GM23248 (cell line): ENCODE results near the gene SLC12A7. TPM values are rescaled to one million over a fixed set of nuclear protein-coding genes. Genes with fewer than 3 reads are reported as not detected.

Source experiments
- DNase-seq: peaks from one replicate; pipeline ENCODE4 v3.0.0-alpha.2; 2015
- H2AFZ ChIP-seq: fragments of 200-600 bp; sonication (generic); 2 replicates; pipeline ENCODE4 v1.6.1; 2016; ENCODE audit warnings: antibody characterized with exemption
- H3F3A ChIP-seq: fragments of 200-600 bp; sonication (generic); 2 replicates; pipeline ENCODE4 v1.6.1; 2016; ENCODE audit warnings: mild to moderate bottlenecking, antibody characterized with exemption, mixed run types; ENCODE audit not compliant: insufficient read depth
- H3K27ac ChIP-seq: fragments of 200-600 bp; sonication (generic); 2 replicates; pipeline ENCODE4 v1.5.1; 2016; ENCODE audit warnings: mild to moderate bottlenecking
- H3K27me3 ChIP-seq: fragments of 200-600 bp; sonication (generic); replicated peaks from 2 replicates; pipeline ENCODE4 v1.6.1; 2016; ENCODE audit warnings: mild to moderate bottlenecking; ENCODE audit not compliant: insufficient read depth
- H3K36me3 ChIP-seq: fragments of 200-600 bp; sonication (generic); 2 replicates; pipeline ENCODE4 v1.6.1; 2016; ENCODE audit warnings: low read depth, mild to moderate bottlenecking
- H3K4me1 ChIP-seq: fragments of 200-600 bp; sonication (generic); 2 replicates; pipeline ENCODE4 v1.6.1; 2016; ENCODE audit warnings: mild to moderate bottlenecking; ENCODE audit not compliant: insufficient read depth
- H3K4me2 ChIP-seq: fragments of 200-600 bp; sonication (generic); one replicate; pipeline ENCODE4 v1.6.1; 2016; ENCODE audit warnings: mild to moderate bottlenecking; ENCODE audit not compliant: unreplicated experiment
- H3K4me3 ChIP-seq: fragments of 200-600 bp; sonication (generic); 2 replicates; pipeline ENCODE4 v1.5.1; 2016; ENCODE audit warnings: mild to moderate bottlenecking
- H3K79me2 ChIP-seq: fragments of 200-600 bp; sonication (generic); 2 replicates; pipeline ENCODE4 v1.6.1; 2016; ENCODE audit warnings: mild to moderate bottlenecking; ENCODE audit not compliant: insufficient read depth
- H3K9ac ChIP-seq: fragments of 200-600 bp; sonication (generic); 2 replicates; pipeline ENCODE4 v1.6.1; 2016; ENCODE audit warnings: mild to moderate bottlenecking
- H3K9me2 ChIP-seq: fragments of 200-600 bp; sonication (generic); 2 replicates; pipeline ENCODE4 v1.6.1; 2016; ENCODE audit warnings: mixed run types, mild to moderate bottlenecking, moderate library complexity; ENCODE audit not compliant: insufficient read depth
- H3K9me3 ChIP-seq: fragments of 200-600 bp; sonication (generic); one replicate; pipeline ENCODE4 v1.6.1; 2017; ENCODE audit warnings: low read depth
- H4K20me1 ChIP-seq: fragments of 200-600 bp; sonication (generic); 2 replicates; pipeline ENCODE4 v1.6.0; 2016; ENCODE audit not compliant: insufficient read depth
- EZH2 ChIP-seq: fragments of 200-600 bp; sonication (generic); IDR thresholded peaks from 2 replicates; pipeline ENCODE4 v1.6.1; 2018; ENCODE audit warnings: antibody characterized with exemption, mild to moderate bottlenecking; ENCODE audit not compliant: insufficient read depth, poor library complexity, severe bottlenecking
- EZH2phosphoT487 ChIP-seq: fragments of 200-600 bp; sonication (generic); IDR thresholded peaks from 2 replicates; pipeline ENCODE4 v1.6.1; 2018; ENCODE audit warnings: antibody characterized with exemption, moderate library complexity, mild to moderate bottlenecking, low read depth; ENCODE audit not compliant: insufficient read depth
- WGBS, 2 experiments: methylation state at CpG; one replicate each; pipeline ENCODE4 v1.1.6; 2015 to 2017; ENCODE audit warnings: low lambda C conversion rate in 2 of 2, low coverage in 1 of 2; ENCODE audit errors: missing lambda C conversion rate in 2 of 2; 5-methylcytosine and 5-hydroxymethylcytosine counted together
- in situ Hi-C: fragments of 300-500 bp; cut with MboI; formaldehyde crosslinking; loops from 2 replicates; pipeline ENCODE4 v1.15.0; 2020
- polyA plus RNA-seq: library from polyadenylated mRNA; unstranded; fragments of >200 nt; fragmentation: Nextera tagmentation; extraction: Ambion mirVana; gene quantifications from 2 replicates; pipeline ENCODE4 v1.2.1, GENCODE V29; 2016
- total RNA-seq: library from RNA; depleted of rRNA; stranded (reverse); fragments of >200 nt; shearing (Covaris generic); gene quantifications from 2 replicates; pipeline ENCODE4 v1.2.3, GENCODE V29; 2014

Gene SLC12A7
- total and polyA plus RNA-seq, 2 experiments from 2014 or later: 0.75 to 1.9 TPM

DNA sequence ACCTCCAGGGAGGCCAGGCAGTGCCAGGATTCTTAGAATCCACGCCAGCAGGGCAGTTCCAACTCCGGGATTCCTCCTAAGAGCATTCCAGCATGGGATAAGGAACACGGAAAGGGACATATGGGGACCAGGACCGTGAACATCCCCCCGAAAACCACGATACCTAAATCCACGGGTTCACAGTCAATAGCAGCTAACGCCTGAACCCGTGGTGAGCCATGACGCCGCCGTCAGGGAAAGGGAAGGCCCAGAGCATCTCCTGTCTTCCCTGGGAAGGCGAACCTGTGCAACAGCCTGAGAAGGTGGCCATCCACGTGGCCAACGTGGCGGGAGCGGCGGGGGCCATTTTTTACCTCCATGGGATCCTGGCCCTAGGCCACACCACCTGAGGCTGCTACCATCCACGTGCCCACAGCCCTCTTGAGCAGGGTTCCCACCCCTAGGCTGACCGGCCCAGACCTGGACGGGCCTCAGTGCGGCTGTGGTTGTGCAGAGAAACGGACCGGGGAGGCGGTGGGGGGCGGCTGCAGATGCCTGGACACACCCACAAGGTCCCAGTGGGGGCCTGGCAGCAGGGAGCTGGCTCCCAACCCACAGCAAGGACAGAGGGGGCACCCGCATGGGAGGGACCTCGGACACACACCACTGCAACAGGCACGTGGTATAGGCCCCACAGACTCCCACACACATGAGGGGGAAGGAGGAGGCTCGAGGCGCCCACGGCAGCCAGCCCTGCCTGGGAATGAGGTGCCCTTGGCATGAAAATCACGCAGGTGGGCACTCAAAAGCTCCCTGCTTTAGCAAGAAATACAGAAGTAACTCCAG lies 42.8 kb downstream of the SLC12A7 start:
- H3K4me1 ChIP-seq: no peaks in the 10 kb centered on the region
- TF ChIP-seq EZH2 (no peak), EZH2phosphoT487 (no peak)
- no peaks in the 10 kb centered on the region for H3K27me3 ChIP-seq
- no peak overlapping the region for H2AFZ ChIP-seq
- H3K79me2 ChIP-seq: no peaks in the 10 kb centered on the region
- H3K4me3 ChIP-seq: no peak overlapping the region
- WGBS, 2 experiments: 80 to 85% methylated on average over 26 to 33 of the region's 33 CpGs
- DNase-seq: no peak
- no peaks in the 10 kb centered on the region for H3K9me2 ChIP-seq
- H4K20me1 ChIP-seq: no peaks in the 10 kb centered on the region
- no peaks in the 10 kb centered on the region for H3K9me3 ChIP-seq
- in situ Hi-C loops: no loop called here
- H3K27ac ChIP-seq: no peak overlapping the region
- no peak overlapping the region for H3K4me2 ChIP-seq
- no peaks in the 10 kb centered on the region for H3F3A ChIP-seq
- H3K9ac ChIP-seq: no peak overlapping the region
- no peaks in the 10 kb centered on the region for H3K36me3 ChIP-seq

GRCh38 chr5:1068204-1068894 lies 43.5 kb downstream of the SLC12A7 start:
- TF ChIP-seq EZH2 (no peak), EZH2phosphoT487 (no peak)
- Histone ChIP-seq H3K27me3 (no peaks in the 10 kb centered on the region), H3K36me3 (no peaks in the 10 kb centered on the region), H3K4me3 (no peak overlapping the region), H3K9me2 (no peaks in the 10 kb centered on the region), H3K4me1 (no peaks in the 10 kb centered on the region), H2AFZ (no peak overlapping the region), H3K9me3 (no peaks in the 10 kb centered on the region), H4K20me1 (no peaks in the 10 kb centered on the region), H3K9ac (no peak overlapping the region), H3K4me2 (no peak overlapping the region), H3K27ac (no peak overlapping the region), H3K79me2 (no peaks in the 10 kb centered on the region), H3F3A (no peaks in the 10 kb centered on the region)
- DNase-seq: no peak
- 81 to 82% methylated on average over 33 to 34 of the region's 34 CpGs for WGBS, 2 experiments
- in situ Hi-C loops: no loop called here

GRCh38 chr5:1067141-1068121 lies 44.4 kb downstream of the SLC12A7 start:
- H3K9me2 ChIP-seq: no peaks in the 10 kb centered on the region
- no peak overlapping the region for H3K4me3 ChIP-seq
- no peaks in the 10 kb centered on the region for H3F3A ChIP-seq
- TF ChIP-seq EZH2: no peak
- no peak for TF ChIP-seq EZH2phosphoT487
- WGBS, 2 experiments: 86 to 90% methylated on average over 44 to 45 of the region's 45 CpGs
- no peaks in the 10 kb centered on the region for H3K9me3 ChIP-seq
- H3K36me3 ChIP-seq: no peaks in the 10 kb centered on the region
- H4K20me1 ChIP-seq: no peaks in the 10 kb centered on the region
- no peak overlapping the region for H3K9ac ChIP-seq
- H3K79me2 ChIP-seq: no peaks in the 10 kb centered on the region
- H3K4me1 ChIP-seq: no peaks in the 10 kb centered on the region
- no peak overlapping the region for H3K27ac ChIP-seq
- no peak overlapping the region for H2AFZ ChIP-seq
- H3K4me2 ChIP-seq: no peak overlapping the region
- in situ Hi-C loops: no loop called here
- no peaks in the 10 kb centered on the region for H3K27me3 ChIP-seq
- no peak for DNase-seq

- H3K9ac ChIP-seq: no peak overlapping the region
- no peaks in the 10 kb centered on the region for H4K20me1 ChIP-seq
Observed at GRCh38 chr5:1066676-1067075, 45.2 kb downstream of the SLC12A7 start.

More at GRCh38 chr5:1066676-1067075, 45.2 kb downstream of the SLC12A7 start:
- Histone ChIP-seq H3K9me2 (no peaks in the 10 kb centered on the region), H3K4me1 (no peaks in the 10 kb centered on the region), H3K36me3 (no peaks in the 10 kb centered on the region), H3K27me3 (no peaks in the 10 kb centered on the region), H3K9me3 (no peaks in the 10 kb centered on the region), H3K4me2 (no peak overlapping the region), H3F3A (no peaks in the 10 kb centered on the region), H2AFZ (no peak overlapping the region), H3K79me2 (no peaks in the 10 kb centered on the region), H3K4me3 (no peak overlapping the region), H3K27ac (no peak overlapping the region)
- DNase-seq: no peak
- TF ChIP-seq EZH2: no peak
- TF ChIP-seq EZH2phosphoT487: no peak
- in situ Hi-C loops: no loop called here
- 71 to 82% methylated on average over 9 to 11 of the region's 12 CpGs for WGBS, 2 experiments
